GM21786 (cell line): ENCODE results near the gene AVPR1A.
A peak's percentile ranks its signal among the peaks of the same experiment; 100 is the strongest.
"Not testable (repeated sequence)": the region's sequence is repeated elsewhere in the genome, so short reads cannot be mapped to it uniquely, and the experiment has no call there.

Source experiments
- ATAC-seq: cut with Tn5 transposase; IDR thresholded peaks from one replicate; pipeline ENCODE4 v1.9.1; 2021; ENCODE audit not compliant: unreplicated experiment

AVPR1A gene

DNA sequence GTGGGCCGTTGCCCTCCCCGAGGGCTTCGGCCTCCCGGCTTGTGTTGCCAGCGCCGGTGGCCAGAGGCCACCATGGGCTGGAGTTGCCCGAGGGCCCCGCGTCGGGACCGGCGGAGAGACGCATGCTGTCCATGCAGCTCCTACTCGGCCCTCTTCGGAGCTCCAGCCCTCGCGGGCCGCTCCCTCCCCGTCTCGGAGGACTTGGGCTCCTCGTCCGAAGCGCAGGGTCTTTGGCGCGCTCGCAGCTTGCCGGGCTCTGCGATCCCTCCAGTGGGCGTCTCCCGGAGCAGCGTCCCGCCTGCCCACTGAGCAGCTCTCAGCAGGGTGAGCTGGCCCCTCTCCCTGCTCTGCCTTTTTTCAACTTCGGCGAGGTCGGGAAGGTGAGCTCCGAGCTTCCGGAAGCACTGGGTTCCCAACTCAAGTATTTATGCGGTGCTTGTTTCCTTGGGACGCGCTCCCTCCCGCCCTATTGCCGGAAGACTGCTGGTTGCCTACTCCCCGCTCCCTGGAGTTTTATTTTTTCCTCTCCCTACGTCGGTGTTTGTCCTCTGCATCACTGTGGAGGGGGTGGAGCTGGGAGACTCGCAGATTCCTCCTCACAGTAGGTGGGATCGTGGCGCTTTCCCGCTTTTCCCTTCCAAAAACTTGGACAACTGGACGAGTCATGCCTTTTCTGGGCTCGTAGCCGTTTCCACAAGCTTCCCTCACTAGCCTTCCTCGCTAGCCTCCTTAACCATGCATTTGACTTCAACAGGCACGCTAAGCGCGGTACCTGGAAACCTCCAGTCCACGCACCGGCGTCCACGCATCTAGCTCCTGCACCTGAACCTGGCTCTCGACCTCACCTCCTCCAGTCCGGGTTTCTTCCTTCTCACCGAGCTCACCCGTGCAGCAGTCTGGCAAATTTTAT is at the start of gene AVPR1A:
Gene AVPR1A, minus strand, starts transcription at position 489 of the 910 bp plus-strand sequence. Its CDS starts 365 bp downstream, at position 124.
- no peak for ATAC-seq

DNA sequence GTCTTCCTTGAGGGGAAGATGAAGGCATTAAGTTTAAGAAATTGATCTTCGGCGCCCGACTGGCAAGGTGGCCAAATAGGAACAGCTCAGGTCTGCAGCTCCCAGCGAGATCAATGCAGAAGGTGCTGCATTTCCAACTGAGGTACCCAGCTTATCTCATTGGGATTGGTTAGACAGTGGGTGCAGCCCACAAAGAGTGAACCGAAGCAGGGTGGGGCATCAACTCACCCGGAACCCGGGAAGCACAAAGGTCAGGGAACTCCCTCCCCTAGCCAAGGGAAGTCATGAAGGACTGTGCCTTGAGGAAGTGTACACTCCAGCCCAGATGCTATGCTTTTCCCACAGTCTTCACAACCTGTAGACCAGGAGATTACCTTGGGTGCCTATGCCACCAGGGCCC is 45.2 kb upstream of the AVPR1A start:
- ATAC-seq, result no peak

DNA sequence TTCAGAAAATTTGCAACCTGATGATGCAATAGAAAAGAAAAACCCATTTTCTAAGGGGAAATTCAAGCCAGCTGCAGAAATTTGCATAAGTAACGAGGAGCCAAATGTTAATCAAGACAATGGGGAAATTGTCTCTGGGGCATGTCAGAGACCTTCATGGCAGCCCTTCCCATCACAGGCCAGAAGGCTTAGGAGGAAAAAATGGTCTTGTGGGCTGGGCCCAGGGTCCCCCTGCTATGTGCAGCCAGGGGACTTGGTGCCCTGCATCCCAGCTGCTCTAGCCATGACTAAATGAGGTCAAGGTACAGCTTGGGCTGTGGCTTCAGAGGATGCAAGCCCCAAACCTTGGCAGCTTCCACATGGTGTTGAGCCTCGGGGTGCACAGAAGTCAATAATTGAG is 28.2 kb upstream of the AVPR1A start:
- no peak for ATAC-seq

DNA sequence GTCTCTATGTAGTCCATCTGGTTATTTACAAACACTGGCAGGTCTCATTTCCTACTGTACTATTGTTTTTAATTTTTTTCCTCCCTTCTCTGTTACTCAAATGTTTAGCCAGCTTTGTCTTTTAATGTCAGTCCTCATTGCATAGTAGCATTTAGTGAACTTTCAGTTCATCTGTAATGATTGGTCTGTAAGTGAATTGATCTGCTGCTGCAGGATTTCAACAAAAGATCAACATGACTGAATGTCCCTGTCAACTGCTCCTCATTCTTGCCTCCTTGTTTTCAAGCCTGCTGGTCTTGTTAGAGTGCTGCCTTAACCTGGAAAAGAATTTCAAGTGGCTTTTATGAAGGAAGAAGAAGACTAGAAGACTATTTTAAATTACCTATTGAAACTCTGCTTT is 19.3 kb upstream of the AVPR1A start:
- ATAC-seq, result no peak

DNA sequence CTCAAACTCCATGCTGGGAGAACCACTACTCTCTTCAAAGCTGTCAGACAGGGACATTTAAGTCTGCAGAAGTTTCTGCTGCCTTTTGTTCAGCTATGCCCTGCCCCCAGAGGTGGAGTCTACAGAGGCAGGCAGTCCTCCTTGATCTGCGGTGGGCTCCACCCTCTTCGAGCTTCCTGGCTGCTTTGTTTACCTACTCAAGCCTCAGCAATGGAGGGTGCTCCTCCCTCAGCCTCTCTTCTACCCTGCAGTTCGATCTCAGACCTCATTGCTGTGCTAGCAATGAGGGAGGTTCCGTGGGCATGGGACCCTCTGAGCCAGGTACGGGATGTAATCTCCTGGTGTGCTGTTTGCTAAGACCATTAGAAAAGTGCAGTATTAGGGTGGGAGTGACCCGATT is 16.7 kb upstream of the AVPR1A start:
- ATAC-seq, result not testable (repeated sequence)

DNA sequence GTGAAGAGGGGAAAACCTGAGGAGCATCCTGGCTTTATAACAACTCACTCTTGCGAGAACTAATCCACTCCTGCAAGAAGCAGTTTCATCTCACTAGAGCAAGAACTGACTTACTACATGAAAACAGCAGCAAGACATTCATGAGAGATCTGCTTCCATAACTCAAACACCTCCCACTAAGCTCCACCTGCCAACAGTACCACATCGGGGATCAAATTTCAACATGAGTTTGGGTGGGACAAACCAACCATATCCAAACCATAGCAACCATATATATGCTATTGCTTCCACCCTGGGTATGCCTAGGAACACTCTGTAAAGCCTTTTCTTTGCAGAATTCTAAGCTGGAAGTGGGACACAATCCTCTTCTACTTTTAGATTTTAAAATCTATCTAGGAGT is 13.9 kb upstream of the AVPR1A start:
- no peak for ATAC-seq

DNA sequence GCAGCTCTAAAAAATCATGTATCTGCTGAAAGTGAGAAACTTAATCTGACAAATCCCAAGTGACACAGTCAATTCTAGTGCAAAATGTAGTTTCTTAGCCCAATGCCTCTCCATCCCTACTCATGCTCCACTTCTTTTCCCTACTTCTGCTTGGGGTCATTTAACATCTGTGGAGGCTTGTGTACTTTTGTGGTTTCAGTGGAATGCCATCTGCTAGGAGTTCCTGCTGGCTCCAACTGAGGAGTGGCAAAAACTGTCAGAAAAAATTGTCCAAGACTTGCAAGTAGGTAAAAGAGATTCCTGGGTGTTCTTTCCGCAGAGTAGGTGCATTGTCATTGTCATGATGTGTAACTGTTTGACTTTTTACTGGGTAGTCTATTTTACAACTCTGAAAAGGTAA is 12.5 kb upstream of the AVPR1A start:
- no peak for ATAC-seq

DNA sequence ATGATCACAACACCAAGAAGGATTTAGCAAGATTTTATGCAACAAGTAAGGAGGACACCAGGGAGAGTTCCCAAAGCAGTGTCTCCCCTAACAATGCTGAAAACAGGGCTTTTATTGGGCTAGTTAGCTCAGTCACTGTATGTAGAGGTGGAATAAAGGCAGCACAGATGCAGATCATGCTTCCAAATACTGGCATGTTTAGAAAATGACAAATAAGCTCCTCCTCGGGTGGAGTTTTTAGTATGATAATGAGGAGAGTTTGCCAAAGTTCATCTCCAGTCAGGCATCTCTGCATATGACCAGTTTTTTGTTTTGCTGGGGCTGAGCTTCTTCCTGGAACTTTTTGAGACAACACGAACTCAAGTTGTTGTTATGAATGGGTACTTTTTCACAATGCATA is 4.4 kb upstream of the AVPR1A start:
- ATAC-seq, result no peak

DNA sequence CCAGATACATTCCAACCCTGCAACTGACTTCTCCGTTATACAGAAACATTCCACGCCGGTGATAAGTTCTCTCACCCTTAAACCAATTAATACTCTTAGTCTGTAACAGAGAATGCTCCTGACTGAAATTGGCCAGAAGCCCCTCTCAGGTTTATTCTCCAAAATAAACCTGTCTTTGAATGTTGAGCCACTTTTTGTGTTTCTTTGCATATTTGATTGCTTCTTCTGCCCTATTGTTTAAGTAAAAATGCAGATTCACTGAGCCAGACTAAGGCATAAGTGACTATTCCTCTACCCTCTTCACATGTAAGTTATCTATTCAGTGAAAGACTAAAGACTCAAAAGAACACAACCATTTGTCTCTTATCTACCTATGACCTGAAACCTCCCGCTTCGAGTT is 3.6 kb upstream of the AVPR1A start:
- no peak for ATAC-seq

DNA sequence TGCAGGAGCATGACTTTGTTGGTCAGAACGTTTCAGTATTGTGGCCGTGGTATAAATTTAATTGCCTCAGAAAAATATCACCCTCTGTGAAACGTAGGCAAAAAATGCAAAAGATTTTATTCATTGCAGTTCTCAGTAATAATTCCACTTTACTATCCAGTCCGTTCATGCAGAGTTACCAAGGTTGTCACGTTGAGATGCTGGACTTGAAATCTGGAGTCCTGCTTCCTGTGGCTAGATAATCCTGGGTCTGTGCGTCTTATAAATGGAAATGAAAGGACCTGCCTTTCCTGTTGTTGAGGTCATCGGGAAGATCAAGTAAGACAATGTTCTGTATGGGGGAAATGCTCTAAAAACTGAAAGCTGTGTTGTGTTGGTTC is 1.3 kb upstream of the AVPR1A start:
- ATAC-seq, result no peak

DNA sequence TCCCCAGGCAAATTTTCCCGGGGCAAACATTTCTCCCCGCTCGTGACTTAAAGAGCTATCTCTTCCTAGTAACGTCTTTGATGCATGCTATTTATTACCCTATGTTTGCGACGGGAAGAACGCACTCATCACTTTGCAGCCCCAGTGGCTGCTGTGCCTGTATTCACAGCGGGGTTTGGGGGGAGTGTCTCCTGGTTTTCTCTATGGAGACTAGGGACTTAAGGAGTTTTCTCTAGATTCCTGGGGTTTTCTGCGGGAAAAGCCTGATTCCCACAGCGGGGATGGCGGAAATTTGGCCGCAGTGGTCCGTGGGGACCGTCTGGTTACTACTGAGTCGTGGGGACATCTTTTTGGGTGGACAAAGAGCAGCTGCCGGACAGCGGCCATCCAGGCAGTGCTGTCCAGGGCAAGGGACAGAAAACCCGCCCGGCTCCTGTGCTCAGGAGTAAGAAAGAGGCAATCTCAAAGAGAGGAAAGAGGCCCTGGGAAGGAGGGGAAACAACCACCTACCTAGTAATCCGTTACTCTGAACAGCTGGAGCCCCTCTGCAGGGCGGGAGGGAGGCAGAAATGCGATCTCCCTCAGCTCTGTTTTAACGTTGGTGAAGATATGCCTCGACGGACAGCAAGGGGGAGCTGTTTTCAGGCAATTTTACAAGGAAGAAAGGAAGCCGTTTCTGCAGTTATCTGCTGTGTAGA is 771 bp upstream of the AVPR1A start:
- ATAC-seq, result peak; percentile 85

DNA sequence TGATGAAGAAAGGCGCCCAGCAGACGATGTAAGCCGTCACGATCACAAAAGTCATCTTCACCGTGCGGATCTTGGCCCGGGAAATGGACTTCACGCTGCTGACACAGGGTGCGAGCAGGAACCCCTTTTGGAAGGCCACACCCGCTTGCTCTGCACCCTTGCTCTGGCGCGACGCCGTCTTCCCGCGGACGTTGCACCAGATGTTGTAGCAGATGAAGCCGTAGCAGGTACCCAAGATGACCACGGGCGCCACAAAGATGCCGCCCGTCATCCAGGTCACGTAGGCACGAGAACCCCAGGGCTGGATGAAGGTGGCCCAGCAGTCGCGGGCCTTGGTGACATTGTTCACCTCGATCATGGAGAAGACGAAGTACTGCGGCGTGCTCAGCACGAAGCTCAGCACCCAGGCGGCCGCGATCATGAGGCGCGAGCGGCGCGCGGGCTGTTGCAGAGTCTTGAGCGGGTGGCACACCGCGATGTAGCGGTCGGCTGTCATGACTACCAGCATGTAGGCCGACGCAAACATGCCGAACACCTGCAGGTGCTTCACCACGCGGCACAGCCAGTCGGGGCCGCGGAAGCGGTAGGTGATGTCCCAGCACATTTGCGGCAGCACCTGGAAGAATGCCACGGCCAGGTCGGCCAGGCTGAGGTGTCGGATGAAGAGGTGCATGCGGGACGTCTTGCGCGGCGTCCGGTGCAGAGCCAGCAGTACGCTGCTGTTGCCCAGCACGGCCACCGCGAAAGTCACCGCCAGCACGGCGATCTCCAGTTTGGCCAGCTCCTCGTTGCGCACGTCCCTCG is 890 bp downstream of the AVPR1A start:
- ATAC-seq, result no peak

DNA sequence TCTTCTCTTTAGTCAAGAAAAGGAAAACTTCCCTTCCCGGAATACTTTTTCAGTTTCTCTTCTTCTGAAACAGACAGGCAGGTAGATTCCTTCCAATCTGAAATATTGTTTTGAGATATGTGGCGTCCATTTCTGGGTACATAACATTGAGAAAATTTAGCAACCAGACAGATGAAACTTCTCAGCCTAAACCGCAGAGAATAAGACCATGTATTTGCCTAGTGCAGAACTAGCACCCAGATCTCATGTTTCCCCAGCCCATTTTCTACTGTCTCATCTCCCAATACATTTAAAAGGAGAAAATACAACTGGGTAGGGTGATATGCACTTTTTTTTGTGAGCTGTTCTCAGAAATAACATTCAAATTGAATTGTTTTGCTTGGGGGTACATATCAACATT is 6.4 kb downstream of the AVPR1A start:
- ATAC-seq, result no peak

DNA sequence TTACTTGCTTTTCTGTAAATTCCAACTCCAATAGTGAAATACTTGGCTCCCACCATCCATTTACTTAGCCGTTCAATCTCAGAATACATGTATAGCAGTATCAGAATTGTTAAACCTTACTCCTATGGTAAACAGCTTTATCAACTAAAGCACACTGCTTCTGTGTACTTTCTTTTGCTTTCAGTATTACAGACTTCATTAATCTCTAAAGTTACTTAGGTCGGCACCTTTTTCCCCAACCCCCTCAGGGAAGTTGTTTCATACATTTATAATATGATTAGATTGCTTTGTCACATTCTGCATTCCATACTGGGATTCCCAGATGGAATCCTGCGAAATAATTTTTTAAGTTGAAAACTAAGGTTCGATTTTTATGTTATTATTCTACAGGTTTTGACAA is 12.5 kb downstream of the AVPR1A start:
- no peak for ATAC-seq

DNA sequence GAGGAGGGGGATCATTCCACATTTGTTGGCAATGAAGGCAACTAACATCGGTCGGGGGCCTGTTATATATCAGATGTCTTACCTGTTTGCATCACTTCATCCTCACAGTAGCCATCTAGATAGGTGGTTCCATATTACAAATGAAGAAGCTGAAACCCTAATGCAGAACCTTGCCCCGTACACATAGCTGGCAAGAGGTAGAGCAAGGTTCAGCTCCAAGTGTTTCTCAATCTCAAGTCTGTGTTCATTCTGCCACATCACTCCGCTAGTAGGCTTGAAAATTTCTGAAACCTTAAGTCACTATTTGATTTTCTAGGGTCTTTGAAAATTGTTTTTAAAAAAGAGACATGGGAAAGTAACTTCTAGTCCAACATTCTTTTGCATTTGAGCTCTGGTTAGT is 17.0 kb downstream of the AVPR1A start:
- no peak for ATAC-seq

DNA sequence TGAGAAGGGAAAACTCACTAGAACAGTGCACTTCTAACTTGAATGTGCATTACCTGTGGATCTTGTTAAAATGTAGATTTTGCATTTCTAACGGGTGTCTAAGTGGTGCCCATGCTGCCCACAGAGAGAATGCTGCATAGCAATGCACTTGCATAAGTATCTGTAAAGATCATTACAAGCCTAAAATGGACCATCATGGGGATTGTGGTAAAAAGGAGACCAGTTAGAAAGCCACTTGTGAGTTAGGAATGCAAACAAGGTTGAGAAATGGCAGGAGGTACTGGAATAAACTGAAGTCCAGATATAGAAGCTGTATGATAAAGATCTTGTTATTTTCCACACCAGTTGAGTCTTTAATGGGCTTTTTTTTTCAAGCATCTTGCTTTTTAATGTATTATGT is 18.8 kb downstream of the AVPR1A start:
- ATAC-seq, result no peak

DNA sequence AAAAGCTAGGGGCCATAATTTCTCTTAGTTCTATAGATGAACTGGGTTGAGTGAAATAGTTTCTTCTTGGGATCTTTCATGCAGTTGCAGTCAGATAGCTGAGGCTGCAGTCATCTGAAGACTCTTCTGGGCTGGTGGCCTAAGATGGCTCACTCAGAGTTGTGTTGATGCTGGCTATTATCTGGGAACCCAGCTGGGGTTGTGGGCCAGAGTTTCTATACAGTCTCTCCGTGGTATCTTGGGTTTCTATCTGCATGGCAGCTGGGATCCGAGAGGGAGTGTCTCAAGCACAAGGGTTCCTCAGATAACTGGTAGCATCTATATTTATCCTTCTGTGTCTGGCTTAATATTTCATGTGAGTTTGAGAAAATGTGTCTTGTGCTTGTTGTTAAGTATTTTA is 21.1 kb downstream of the AVPR1A start:
- no peak for ATAC-seq

DNA sequence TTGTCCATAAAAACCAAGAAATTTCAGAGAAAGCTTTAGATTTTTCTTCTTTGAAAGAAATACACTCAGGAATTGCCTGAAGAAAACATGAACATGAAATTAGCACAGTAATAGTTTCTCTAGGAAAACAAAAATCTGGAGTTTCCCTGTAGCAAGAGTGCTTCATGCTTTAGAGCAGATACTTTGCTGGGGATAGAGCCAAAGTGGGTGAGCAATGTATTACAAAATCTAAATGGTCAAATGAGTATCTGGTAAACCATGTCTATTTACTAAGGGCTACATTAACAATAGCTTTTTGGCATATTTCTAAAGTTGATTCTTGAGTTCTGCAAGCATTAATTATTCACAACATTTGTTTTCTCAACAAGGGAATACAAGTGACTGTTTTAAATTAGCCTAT is 26.2 kb downstream of the AVPR1A start:
- ATAC-seq, result no peak

DNA sequence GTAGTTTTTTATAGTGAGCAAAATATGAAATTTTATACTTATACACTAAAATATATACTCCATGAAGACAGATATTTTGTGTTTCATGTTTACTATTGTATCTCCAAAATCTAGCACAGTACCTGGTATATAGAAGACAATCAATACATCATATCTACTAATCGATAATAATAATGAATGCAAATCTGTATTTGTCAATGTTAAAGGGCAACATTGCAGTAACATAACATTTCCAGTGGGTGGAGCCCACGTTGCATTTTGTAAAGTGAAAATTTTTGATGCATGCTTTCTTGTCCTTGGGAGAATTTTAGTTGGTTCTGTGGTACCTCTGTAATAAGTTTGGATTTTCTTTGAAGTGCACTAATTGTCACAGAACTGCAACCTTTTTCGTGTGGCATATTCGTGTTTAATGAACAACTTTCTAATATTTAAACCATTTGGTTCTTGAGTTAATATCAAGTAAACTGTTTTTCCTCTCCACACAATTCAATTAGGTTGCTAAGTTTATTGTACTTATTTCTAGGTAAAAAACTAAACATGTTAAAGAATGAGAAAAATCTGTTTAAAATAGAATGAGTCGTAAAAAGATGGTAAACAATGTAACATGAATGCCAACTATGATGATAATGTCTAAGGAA is 47.4 kb downstream of the AVPR1A start:
- ATAC-seq, result no peak

DNA sequence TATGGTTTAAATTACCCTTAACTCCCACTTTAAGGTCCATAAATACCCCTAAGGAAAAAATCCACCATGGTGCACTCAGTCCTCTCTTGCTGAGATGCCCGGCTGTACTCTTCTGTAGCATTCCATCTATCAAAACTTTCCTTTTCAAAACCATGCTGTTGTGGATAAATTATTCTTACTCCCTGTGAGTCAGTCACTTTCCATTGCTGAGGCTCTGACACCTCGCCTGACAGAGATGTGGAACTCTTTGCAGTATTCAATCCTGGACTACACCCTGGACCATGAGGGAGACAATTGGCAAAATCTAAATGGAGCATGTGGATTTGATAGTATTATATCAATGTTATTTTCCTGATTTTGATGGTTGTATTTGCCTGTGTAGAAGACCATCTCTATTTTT is 49.1 kb downstream of the AVPR1A start:
- ATAC-seq, result no peak

DNA sequence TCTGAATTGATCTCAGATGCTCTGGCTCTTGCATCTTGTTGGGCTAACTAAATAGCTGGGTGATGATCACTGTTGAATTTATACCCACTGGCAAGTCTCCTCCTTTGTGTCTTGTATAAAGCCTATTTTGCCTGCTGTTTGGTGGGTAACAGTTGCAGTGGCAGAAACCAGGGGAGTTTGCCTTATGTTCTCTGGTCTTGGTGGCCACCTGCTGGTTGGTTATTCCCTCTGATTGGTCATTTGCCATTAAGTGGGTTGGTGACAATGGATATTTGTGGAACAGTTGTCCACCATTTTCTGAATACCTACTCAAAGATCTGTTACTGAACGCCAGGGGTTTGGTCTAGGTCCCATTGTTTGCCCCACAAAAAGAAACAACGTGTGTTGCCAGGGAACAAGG is 52.1 kb downstream of the AVPR1A start:
- ATAC-seq, result no peak
